Epithelial cell of proximal tubule (primary cell): Measurements from ENCODE around the gene DLX4. TPM values are rescaled to one million over a fixed set of nuclear protein-coding genes. Genes with fewer than 3 reads are reported as not detected.

ENCODE experiments used
- DNase-seq: peaks from one replicate; pipeline ENCODE4 v3.0.0-alpha.2; 2011; ENCODE audit warnings: low read depth
- H3K4me3 ChIP-seq: 2 replicates; pipeline ENCODE4 v1.5.1; 2011; ENCODE audit warnings: low read depth, mild to moderate bottlenecking, low read length
- total RNA-seq: library from RNA; depleted of rRNA; stranded (reverse); fragments of >200 nt; gene quantifications from 2 replicates; pipeline ENCODE4 v1.2.3, GENCODE V29; 2015
- TF ChIP-seq, protein P1 (sequence below): conservative IDR thresholded peaks from 2 replicates; pipeline ENCODE4 v1.5.1; 2012; ENCODE audit warnings: low read depth, mild to moderate bottlenecking, low read length

The DLX4 gene
- total RNA-seq, 1 donor from 2014 or later: not detected

DNA sequence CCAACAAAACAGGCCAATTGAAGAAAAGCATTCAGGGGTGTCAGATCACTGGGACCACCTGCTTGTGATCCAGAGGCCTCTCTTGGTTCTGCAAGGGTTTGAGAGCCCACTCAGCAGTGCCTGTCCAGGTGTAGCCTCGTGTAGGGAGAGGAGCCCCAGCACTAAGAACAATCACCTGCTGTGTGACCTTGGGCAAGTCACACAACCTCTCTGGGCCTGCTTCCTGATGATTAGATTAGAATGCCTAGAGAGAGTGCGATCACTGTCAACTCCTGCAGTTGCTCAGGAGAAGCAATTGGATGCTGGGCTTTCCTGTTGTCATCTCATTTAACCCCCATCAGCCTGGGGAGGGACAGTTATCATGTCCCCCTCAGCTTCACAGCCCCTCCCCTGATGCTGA is 15.8 kb downstream of the DLX4 start:
- H3K4me3 ChIP-seq: no peak overlapping the region
- TF ChIP-seq, protein P1, sequence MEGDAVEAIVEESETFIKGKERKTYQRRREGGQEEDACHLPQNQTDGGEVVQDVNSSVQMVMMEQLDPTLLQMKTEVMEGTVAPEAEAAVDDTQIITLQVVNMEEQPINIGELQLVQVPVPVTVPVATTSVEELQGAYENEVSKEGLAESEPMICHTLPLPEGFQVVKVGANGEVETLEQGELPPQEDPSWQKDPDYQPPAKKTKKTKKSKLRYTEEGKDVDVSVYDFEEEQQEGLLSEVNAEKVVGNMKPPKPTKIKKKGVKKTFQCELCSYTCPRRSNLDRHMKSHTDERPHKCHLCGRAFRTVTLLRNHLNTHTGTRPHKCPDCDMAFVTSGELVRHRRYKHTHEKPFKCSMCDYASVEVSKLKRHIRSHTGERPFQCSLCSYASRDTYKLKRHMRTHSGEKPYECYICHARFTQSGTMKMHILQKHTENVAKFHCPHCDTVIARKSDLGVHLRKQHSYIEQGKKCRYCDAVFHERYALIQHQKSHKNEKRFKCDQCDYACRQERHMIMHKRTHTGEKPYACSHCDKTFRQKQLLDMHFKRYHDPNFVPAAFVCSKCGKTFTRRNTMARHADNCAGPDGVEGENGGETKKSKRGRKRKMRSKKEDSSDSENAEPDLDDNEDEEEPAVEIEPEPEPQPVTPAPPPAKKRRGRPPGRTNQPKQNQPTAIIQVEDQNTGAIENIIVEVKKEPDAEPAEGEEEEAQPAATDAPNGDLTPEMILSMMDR: no peak
- no peak for DNase-seq

DNA sequence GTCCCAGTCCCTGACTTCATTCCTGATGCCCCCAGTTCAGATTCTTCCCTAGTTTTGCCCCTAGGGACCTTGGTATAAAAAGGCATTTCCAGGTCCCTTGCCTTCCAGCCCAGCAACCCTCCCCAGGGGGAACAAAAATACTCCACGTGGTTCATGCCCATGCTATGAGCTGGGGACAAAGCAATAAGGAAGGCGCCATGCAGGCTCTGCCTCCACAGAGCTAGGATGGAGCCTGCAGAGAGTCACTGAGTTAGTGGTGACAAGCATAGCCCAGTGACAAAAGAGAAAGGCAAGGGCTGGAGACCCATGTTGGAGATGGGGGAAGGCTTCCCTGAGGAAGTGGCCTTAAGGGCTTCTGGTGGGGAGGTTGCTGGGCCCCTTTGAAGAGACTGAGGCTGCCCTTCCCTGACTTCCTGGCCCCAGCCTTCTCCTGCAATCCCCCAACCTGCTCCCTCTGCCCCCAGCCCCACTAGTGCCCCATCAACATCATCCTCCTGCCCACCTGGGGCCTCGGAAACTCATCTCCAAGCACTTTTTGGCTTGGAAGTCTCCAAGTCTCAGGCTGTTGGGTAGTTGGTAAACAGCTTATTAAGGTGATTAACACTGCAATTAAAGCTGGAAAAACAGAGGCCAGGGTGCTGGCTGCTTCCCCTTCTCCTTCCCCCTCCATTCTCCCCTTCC is 16.5 kb downstream of the DLX4 start:
- H3K4me3 ChIP-seq: no peak overlapping the region
- DNase-seq: no peak
- TF ChIP-seq, protein P1: no peak

DNA sequence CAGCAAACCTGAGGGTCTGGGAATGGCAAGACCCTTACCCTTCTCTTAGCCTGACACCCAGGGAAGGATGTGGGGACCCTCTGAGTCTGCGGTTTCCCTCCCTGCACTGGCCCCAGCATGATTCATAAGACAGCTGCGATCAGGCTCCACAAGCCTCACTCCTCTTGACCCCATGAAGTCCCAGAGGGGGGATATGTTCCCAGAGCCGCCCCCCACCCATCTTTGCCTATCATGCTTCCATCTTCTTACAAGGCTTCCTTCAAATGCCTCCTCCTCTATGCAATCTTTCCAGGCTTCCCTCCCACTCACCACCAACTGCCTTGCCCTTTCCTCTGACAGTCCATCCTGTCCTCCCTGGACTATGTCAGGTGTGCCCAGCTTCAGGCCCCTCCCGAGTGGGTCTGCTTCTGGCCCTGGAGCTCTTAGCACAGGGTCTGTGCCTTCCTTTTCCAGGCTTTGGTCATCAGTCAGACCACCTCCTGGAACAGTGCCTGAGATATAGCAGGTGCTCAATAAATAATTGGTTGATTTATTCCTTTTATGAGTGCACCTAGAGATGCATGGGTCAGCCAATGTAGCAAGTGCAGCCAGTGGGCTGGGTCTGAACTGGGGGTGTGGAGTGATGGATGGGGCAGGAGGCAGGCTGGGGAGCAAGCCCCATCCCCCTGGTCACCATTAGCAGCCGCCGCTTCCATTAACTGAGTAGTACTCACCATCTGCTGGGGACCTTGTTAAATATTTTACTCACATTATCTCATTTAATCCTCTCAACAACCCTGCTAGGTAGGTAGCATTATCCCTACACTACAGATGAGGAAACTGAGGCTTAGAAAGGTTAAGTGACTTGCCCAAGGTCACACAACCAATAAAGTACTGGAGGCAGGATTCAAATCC is 17.7 kb downstream of the DLX4 start:
- no peak for DNase-seq
- TF ChIP-seq, protein P1: no peak
- no peak overlapping the region for H3K4me3 ChIP-seq

DNA sequence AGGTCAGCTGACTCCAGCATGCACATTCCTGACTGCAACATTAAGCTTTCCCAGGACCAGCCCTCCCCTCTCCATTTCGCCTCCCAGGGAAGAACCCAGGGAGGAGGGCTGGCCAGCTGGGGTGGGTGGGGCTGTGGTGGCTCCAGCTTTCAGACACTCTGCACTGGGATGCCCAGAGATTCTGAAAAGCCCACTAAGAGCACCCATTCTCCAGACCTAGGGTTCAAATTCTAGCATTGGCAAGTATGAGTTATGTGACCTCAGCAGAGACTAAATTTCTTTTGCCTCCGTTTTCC is 18.2 kb downstream of the DLX4 start:
- no peak for DNase-seq
- H3K4me3 ChIP-seq: no peak overlapping the region
- TF ChIP-seq, protein P1: no peak

DNA sequence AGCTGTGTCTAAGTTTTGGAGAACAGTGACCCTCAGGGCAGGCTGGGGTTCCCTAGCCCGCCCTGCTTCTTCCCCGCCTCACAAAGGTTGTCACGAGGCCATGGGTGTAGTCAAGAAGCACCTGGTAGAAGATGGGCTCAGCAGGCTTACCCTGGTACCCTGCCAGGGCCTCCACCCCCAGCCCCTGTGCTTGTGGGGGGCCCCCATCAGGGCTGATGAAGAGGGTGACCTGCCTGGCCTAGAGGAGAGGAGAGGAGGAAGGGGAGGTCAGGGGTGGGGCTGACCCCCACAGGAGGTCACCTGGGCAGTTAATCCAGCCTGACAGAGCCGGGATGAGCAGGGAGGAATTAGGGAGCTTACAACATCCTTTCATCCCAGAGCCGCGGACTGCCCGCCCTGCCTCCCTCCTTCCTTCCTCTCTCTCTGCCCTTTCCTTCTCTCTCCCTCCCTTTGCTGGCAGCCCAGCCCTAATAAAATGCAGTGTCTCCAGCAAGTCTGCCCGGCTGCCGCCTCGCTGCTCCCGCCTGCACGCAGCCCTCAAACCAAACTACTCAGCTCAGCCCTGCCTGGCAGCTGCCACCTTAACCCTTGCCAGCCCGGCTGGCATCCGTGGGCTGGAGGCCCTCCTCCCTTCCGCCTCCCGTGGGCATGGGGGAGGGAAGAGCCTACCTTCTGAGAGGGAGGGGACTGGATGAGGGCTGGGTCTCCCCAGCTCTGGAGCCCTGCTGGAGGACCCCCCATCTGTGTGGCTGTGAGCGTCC is 18.9 kb downstream of the DLX4 start:
- TF ChIP-seq, protein P1: no peak
- DNase-seq: no peak

DNA sequence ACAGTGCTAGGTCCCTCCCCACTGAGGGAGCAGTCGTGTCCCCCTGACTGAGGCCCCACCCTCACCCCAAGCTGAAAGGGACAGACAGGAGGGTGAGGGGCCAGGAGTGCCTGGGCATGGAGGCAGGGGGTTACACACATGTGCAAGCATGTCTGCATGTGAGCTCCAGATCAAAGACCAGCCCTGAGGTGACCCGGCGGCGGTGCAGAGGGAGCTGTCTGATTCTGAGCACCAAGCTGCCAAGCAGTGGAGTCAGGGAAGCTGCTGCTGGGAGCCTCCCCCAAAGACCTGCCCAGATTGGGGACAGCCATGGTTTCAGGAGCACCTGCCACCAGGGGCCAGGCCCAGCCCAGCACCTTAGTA is 20.5 kb downstream of the DLX4 start:
- DNase-seq: no peak
- TF ChIP-seq, protein P1: no peak
- no peak overlapping the region for H3K4me3 ChIP-seq

More for the DNA sequence above, 18.9 kb downstream of the DLX4 start:
- H3K4me3 ChIP-seq: no peak overlapping the region
